Gastrocnemius medialis (tissue), 4 donors: ENCODE results near the gene ANTXR2.

Experiments used
- CTCF ChIP-seq, 5 experiments: fragments of 450-650 bp in 3 of 5; fragments of 200-600 bp in 2 of 5; sonication (generic) in 2 of 5; IDR thresholded peaks in 4 of 5; conservative IDR thresholded peaks in 1 of 5; 1 replicate in 4 of 5; 2 replicates in 1 of 5; pipeline ENCODE4 v1.5.1; 2016 to 2019; ENCODE audit warnings: antibody characterized with exemption in 5 of 5, mild to moderate bottlenecking in 3 of 5, moderate library complexity in 3 of 5
- POLR2A ChIP-seq, 2 donors: fragments of 450-650 bp; IDR thresholded peaks; one replicate each; pipeline ENCODE4 v1.6.1; 2017; ENCODE audit warnings: antibody characterized with exemption in 2 of 2, mild to moderate bottlenecking in 2 of 2, moderate library complexity in 2 of 2

- TF ChIP-seq CTCF (IDR thresholded peaks at IDR 0.05 in 4 of 5, conservative IDR thresholded peaks at IDR 0.05 in 1 of 5) = no peak
- no peak for TF ChIP-seq POLR2A (IDR thresholded peaks at IDR 0.05)
These were observed 201.1 kb downstream of the ANTXR2 start for GRCh38 chr4:79871961-79872360.
